IPS-11a (cell line): ENCODE data around the gene CDK8.
"Not testable (repeated sequence)": the region's sequence is repeated elsewhere in the genome, so short reads cannot be mapped to it uniquely, and the experiment has no call there.

ENCODE experiments used
- H3K4me3 ChIP-seq: one replicate; pipeline ENCODE4 v1.5.1; 2013; ENCODE audit warnings: low read depth, low read length, control low read depth

Gene CDK8

DNA sequence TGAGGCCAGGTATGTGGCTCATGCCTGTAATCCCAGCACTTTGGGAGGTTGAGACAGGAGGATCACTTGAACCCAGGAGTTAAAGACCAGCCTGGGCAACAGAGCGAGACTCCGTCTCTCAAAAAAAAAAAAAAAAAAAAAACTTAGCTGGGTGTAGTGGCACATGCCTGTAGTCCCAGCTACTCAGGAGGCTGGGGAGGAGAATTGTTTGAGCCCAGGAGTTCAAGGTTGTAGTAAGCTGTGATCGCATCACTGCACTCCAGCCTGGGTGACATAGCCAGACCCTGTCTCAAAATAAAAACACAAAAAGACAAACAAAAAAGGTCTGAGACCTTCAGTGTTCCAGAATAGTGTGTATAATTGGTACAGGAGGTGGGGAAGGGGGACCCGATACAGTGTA is 1.9 kb upstream of the CDK8 start:
- H3K4me3 ChIP-seq, result not testable (repeated sequence)

DNA sequence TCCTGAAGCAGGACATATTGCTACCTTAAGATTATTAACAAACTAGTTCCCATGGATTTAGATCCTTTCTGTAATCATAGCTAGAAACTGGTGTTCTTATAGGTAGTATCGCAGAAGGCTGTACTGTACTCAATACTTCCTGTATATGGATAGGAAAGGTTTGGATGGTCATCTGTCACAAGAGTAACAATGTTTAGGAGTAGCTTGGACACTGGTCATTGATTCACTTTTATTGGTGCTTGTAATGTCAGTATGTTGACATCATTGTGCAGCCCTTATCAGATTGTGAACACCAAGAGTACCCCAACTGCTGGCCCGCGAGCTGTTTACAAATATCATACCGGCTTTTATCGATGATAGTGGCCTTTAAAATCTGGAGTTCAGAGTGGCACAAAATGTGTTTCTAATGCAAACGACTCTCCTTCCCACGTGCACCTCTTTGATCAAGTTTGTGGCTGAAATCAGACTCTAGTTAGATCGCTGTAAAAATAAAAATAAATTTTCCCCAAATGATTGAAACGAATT is 605 bp upstream of the CDK8 start:
- peak overlapping the region; percentile 88 for H3K4me3 ChIP-seq

DNA sequence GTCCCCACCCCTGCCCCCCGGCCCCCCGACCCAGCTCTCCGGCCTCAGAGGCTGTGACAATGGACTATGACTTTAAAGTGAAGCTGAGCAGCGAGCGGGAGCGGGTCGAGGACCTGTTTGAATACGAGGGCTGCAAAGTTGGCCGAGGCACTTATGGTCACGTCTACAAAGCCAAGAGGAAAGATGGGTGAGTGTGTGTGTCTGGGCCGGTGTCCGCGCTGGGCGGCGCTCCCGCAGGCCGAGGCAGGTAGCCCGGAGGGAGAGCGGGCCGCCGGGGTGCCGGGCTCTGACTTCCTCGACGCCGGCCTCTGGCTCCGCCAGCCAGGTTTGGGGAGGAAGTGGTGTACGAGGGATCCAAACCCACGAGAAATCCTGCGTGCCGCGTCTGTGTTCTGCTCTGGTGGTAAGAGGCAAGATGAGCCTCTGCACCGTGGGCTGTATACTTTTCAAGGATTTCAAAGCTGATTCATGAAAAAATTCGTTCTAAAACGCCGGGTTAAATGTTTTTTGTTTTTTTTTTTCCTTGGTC is 718 bp downstream of the CDK8 start:
- peak overlapping the region; percentile 88 for H3K4me3 ChIP-seq

- H3K4me3 ChIP-seq, result peak overlapping the region; percentile 88
These were observed 1.2 kb downstream of the CDK8 start for GRCh38 chr13:26255115-26255514.

DNA sequence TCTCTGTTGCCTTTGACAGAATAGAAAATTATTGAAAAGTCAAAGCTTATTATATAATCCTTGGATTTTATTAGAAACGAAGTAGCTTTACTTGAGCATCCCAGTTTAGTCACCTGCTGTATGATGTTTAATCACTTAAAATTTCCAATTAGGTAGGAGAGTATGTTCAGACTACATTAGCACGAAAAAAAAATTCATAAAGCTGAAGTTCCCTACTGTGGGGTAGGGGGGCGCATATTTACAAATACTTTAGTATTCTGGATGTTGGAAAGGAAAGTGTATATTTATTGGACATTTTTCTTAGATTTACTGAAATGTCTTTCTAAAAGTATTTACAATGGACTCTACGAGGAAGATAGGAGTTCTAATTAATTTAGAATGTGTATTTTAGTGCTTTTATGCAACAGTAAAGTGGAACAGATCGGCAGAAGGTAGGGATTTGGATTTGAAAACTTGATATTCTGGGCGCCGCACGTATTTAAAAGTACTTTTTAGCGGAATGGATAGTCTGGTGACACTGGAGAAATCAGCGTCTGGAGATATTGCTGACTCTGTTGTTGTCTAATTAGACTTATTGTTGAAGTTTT is 1.9 kb downstream of the CDK8 start:
- H3K4me3 ChIP-seq, result peak overlapping the region; percentile 88

DNA sequence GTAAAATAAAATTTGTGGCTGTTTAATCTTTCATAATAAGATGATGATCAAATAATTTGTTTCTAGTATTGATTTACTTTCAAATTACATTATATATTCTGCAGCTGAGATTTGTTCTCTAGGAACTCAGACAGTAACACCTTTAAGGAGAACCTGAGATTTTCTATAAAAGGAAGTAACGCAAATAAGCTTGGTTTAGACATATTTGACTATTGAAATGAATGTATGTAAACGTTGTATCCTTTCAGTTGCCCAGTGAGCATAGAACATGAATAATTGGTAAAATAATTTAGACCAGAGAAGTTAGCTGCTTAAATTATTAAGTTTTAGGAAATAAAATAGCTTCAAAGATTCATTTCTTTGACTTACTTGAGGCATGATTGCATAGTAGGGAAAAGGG is 3.1 kb downstream of the CDK8 start:
- no peak overlapping the region for H3K4me3 ChIP-seq

- no peak overlapping the region for H3K4me3 ChIP-seq
These were observed 5.7 kb downstream of the CDK8 start for GRCh38 chr13:26259634-26260033.

GRCh38 chr13:26262156-26262555 is 8.2 kb downstream of the CDK8 start:
- H3K4me3 ChIP-seq, result no peak overlapping the region

DNA sequence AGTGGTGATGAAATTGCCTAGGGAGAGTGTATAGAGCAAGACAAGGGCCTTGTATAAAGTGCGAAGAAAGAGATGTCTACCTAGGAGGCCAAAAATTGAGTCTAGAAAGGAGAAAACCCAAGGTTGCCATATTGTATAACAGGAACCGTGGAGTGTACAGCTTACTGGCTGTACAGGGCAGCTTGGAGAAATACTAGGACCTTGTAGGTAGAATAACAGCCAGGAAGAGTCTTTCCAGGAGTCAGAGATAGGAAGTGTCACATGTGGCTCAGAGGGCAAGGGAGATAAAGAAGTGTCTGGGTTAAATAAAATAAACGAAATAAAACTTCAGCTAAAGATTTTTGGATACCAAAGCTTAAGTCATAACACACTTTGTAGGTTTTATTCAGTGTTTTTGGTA is 12.4 kb downstream of the CDK8 start:
- H3K4me3 ChIP-seq, result no peak overlapping the region

GRCh38 chr13:26270707-26271106 is 16.8 kb downstream of the CDK8 start:
- no peak overlapping the region for H3K4me3 ChIP-seq

DNA sequence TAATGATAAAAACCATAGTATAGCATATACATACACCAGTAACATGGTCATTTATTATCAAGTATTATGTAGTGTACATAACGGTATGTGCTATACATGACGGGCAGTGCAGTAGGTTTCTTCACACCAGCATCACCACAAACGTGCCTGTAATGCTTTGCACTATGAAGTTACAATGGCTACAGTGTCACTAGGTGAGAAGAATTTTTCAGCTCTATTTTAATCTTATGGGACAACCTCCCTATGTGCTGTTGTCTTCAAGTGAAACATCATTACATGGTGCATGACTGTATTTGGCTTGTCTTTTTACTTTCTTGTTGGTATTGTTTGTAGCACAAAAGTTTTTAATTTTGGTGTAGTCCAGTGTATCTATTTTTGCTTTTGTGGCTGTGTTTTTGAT is 18.7 kb downstream of the CDK8 start:
- no peak overlapping the region for H3K4me3 ChIP-seq

DNA sequence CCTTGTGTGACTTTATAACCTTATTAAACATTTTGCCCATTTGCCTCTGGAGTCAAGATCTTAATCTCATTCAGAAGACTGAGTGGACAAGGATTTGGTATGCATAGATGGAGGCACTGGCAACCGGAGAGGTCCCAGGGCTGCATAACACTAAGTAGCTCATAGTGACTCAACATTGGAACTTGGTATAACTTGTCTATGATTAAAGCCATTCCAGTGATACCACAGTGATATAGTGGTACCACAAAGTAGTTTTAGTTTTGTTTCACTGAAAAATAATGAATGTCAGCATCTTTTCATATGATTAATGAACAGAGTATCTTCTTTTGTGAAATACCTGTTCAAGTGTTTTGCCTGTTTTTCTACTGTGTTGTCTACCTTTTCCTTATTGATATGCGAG is 26.4 kb downstream of the CDK8 start:
- H3K4me3 ChIP-seq, result no peak overlapping the region

DNA sequence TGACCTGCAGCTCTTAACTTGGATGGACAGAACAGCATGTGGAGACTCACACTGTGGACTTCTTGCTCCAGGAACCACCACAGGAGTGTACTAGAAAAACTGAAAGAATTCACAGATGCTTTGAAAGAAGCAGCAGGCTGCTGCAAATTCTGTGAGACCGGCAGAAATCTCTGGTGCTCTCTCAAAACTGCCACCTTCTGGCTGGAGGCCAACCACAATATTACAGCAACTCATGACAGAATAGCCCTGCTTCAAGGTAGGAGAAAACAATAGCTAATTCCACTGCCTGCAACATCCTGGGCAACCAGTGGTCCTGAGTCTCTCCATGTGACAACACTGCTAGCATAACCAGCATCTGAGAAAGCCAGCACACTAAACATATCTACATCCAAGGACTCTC is 26.9 kb downstream of the CDK8 start:
- H3K4me3 ChIP-seq, result no peak overlapping the region

GRCh38 chr13:26285911-26286310 is 32.0 kb downstream of the CDK8 start:
- H3K4me3 ChIP-seq, result not testable (repeated sequence)

GRCh38 chr13:26288838-26289237 is 34.9 kb downstream of the CDK8 start:
- not testable (repeated sequence) for H3K4me3 ChIP-seq

DNA sequence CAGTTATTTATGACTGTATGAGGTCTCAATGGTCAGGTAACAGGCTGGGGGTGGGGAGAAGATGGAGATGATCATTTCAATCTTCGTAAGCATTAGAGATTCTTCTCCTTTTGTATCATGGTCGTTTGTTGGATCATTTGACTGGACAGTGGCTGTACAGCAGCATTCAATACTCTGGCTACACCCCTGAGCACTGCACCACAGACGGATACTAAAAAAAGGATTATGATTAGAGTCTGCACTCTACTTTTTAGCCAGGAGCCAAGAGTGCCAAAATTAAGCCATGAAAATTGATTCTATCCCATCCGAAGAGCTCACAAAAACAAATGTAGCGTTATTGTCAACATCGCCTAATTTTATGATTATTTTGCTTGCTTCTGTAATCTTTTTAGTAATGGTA is 41.9 kb downstream of the CDK8 start:
- H3K4me3 ChIP-seq, result no peak overlapping the region

DNA sequence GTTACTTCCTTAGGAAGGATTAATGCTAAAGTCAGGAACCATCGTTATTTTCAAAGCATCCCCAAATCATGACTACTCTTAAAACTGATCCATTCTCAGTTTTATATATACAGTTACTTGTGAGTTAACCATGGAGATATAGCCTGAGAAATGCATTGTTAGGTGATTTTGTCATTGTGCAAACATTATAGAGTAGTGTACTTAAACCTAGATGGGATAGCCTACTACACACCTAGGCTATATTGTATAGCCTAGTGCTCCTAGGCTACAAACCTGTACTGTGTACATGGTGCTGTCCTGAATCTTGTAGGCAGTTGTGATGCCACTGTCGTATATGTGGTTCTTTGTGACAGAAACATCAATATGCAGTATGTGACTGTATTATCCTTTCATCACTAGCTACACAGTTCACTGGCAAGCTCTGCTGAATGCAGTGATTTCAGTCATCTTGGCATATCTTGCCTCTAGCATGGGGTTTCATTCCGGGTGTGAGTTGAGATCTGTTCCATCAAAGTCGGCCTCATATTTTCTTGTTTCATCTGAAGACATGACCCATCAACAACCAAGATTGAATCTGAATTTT is 45.3 kb downstream of the CDK8 start:
- no peak overlapping the region for H3K4me3 ChIP-seq

GRCh38 chr13:26300140-26300539 is 46.2 kb downstream of the CDK8 start:
- no peak overlapping the region for H3K4me3 ChIP-seq

- H3K4me3 ChIP-seq, result no peak overlapping the region
These were observed 51.7 kb downstream of the CDK8 start for GRCh38 chr13:26305676-26306075.

DNA sequence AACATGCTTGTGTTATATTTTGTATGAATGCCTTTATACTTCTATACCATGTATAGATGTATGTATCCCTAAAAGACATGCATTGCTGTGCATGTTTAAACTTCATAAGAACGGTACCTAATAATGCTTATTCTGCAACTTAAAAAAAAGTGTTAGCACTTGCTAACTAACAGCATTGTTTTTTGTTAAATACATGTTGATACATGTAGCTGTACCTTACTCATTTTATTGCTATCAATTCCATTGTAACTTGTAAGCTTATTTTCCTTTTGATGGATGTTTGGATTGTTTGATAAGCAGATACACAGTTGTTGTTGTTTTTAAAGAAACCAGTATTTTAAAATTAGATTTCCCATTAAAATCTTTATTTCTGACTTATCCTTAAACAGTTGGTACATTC is 53.8 kb downstream of the CDK8 start:
- no peak overlapping the region for H3K4me3 ChIP-seq

GRCh38 chr13:26308250-26308649 is 54.3 kb downstream of the CDK8 start:
- H3K4me3 ChIP-seq, result no peak overlapping the region

DNA sequence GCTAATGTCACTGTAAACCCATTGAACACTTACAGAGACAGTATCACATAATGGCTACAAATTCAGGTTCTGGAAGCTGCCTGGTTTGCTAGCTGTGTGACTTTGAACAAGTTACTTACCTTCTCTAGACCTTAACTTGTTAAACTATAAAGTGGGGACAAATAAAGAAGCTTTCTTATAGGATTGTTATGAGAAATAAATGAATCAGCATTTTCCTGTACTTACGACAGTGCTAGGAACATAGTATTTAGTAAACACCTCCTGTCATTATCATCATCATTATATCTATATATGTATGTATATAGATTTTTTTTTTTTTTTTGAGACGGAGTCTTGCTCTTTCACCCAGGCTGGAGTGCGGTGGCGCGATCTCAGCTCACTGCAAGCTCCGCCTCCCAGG is 54.9 kb downstream of the CDK8 start:
- no peak overlapping the region for H3K4me3 ChIP-seq

GRCh38 chr13:26310003-26310402 is 56.1 kb downstream of the CDK8 start:
- H3K4me3 ChIP-seq, result no peak overlapping the region
